Hepatocyte (in vitro differentiated cells): ENCODE measurements around the gene WASHC2A.
"Not testable (repeated sequence)": the region's sequence is repeated elsewhere in the genome, so short reads cannot be mapped to it uniquely, and the experiment has no call there.

Experiments
- EZH2 ChIP-seq: fragments of 200-600 bp; sonication (generic); IDR thresholded peaks from 2 replicates; pipeline ENCODE4 v1.6.1; 2016; ENCODE audit warnings: antibody characterized with exemption, mild to moderate bottlenecking, borderline replicate concordance
- TF ChIP-seq, protein P1 (sequence below): fragments of 200-600 bp; sonication (generic); IDR thresholded peaks from 2 replicates; pipeline ENCODE4 v1.5.1; 2016; ENCODE audit warnings: antibody characterized with exemption, mild to moderate bottlenecking; ENCODE audit not compliant: poor library complexity

DNA sequence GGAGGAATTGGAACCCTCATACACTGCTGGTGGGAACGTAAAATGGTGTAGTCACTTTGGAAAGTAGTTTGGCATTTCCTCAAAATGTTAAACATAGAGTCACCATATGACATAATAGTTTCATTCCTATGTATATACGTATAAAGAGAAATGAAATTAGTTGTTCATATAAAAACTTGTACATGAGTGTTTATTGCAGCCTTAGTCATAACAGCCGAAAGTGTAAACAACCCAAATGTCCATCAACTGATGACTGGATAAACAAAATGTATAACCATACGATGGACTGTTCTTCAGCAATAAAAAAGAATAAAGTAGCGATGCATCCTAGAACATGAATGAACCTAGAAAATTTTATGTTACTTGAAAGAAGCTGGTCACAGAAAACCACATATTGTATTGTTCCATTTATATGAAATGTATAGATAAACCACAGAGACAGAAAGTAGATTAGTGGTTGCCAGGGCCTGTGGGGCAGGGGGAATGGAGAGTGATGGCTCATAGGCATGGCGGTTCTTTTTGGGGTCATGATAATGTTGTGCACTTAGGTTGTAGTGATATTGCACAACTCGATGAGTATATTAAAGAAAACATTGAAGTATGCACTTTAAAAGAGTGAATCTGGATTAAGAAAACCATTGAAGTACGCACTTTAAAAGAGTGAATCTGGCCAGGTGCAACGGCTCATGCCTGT, 44.8 kb downstream of the WASHC2A start:
- TF ChIP-seq, protein P1, sequence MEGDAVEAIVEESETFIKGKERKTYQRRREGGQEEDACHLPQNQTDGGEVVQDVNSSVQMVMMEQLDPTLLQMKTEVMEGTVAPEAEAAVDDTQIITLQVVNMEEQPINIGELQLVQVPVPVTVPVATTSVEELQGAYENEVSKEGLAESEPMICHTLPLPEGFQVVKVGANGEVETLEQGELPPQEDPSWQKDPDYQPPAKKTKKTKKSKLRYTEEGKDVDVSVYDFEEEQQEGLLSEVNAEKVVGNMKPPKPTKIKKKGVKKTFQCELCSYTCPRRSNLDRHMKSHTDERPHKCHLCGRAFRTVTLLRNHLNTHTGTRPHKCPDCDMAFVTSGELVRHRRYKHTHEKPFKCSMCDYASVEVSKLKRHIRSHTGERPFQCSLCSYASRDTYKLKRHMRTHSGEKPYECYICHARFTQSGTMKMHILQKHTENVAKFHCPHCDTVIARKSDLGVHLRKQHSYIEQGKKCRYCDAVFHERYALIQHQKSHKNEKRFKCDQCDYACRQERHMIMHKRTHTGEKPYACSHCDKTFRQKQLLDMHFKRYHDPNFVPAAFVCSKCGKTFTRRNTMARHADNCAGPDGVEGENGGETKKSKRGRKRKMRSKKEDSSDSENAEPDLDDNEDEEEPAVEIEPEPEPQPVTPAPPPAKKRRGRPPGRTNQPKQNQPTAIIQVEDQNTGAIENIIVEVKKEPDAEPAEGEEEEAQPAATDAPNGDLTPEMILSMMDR, result not testable (repeated sequence)
- TF ChIP-seq EZH2, result not testable (repeated sequence)
